Adipocyte (in vitro differentiated cells): ENCODE data around the gene MARCHF9.
"Not testable (repeated sequence)": the region's sequence is repeated elsewhere in the genome, so short reads cannot be mapped to it uniquely, and the experiment has no call there.

Experiments
- DNase-seq: peaks from one replicate; pipeline ENCODE4 v3.0.0-alpha.2; 2015; ENCODE audit warnings: low read depth
- H3K27me3 ChIP-seq: replicated peaks from 2 replicates; pipeline ENCODE4 v1.7.0; 2013; ENCODE audit warnings: mild to moderate bottlenecking, low read length, moderate library complexity; ENCODE audit not compliant: control insufficient read depth, insufficient read depth
- H3K36me3 ChIP-seq: 2 replicates; pipeline ENCODE4 v1.7.0; 2013; ENCODE audit warnings: low read length, mild to moderate bottlenecking, moderate library complexity; ENCODE audit not compliant: control insufficient read depth, insufficient read depth, severe bottlenecking
- H3K4me1 ChIP-seq: 2 replicates; pipeline ENCODE4 v1.7.0; 2013; ENCODE audit warnings: mild to moderate bottlenecking, low read length, moderate library complexity; ENCODE audit not compliant: control insufficient read depth, insufficient read depth
- H3K4me3 ChIP-seq: 2 replicates; pipeline ENCODE4 v1.7.0; 2013; ENCODE audit warnings: mild to moderate bottlenecking, low read length, moderate library complexity
- H3K9ac ChIP-seq: 2 replicates; pipeline ENCODE4 v1.7.0; 2013; ENCODE audit warnings: mild to moderate bottlenecking, low read length, moderate library complexity
- H3K9me3 ChIP-seq: 2 replicates; pipeline ENCODE4 v1.7.0; 2013; ENCODE audit warnings: mild to moderate bottlenecking, low read length, moderate library complexity; ENCODE audit not compliant: control insufficient read depth

The MARCHF9 gene, protein sequence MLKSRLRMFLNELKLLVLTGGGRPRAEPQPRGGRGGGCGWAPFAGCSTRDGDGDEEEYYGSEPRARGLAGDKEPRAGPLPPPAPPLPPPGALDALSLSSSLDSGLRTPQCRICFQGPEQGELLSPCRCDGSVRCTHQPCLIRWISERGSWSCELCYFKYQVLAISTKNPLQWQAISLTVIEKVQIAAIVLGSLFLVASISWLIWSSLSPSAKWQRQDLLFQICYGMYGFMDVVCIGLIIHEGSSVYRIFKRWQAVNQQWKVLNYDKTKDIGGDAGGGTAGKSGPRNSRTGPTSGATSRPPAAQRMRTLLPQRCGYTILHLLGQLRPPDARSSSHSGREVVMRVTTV

GRCh38 chr12:57754411-57755193 lies at the start of gene MARCHF9:
MARCHF9 (plus strand) TSS chr12:57755103; CDS start chr12:57755529, 426 bp downstream.
- Histone ChIP-seq H3K27me3 (peaks cover 11% of the 10 kb centered on the region), H3K9me3 (no peaks in the 10 kb centered on the region), H3K36me3 (peaks cover 10% of the 10 kb centered on the region), H3K4me3 (peak within 1 kb of the TSS; percentile 69), H3K9ac (no peak within 1 kb of the TSS), H3K4me1 (peaks cover 20% of the 10 kb centered on the region)
- peak; percentile 47 for DNase-seq

DNA sequence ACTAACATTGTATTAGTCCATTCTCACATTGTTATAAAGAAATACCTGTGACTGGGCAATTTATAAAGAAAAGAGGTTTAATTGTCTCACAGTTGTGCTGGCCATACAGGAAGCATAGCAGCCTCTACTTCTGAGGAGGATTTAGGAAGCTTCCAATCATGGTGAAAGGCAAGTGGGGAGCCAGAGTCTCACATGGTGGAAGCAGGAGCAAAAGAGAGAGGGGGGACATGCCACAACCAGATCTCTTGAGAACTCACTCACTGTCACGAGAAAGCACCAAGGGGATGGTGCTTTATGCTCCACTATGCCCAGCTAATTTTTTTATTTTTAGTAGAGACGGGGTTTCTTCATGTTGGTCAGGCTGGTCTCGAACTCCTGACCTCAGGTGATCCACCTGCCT lies 47.7 kb upstream of the MARCHF9 start:
- Histone ChIP-seq H3K4me3 (no peak overlapping the region), H3K36me3 (peaks cover 33% of the 10 kb centered on the region), H3K9me3 (peaks cover 5% of the 10 kb centered on the region), H3K9ac (no peak overlapping the region), H3K4me1 (no peaks in the 10 kb centered on the region), H3K27me3 (no peaks in the 10 kb centered on the region)
- DNase-seq: no peak

DNA sequence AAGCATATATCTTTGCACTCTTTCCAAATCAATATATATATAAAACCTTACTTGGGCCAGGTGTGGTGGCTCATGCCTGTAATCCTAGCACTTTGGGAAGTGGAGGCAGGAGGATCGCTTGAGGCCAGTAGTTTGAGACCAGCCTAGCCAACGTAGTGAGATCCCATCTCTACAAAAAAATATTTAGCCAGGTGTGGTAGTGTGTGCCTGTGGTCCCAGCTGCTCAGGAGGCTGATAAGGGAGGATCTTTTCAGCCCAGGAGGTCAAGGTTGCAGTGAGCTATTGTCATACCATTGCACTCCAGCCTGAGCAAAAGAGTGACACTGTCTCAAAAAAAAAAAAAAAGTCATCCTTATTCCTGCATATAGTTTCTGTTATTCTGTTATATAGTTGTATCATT lies 46.6 kb upstream of the MARCHF9 start:
- no peak overlapping the region for H3K9ac ChIP-seq
- peaks cover 31% of the 10 kb centered on the region for H3K36me3 ChIP-seq
- no peak for DNase-seq
- H3K4me3 ChIP-seq: no peak overlapping the region
- H3K27me3 ChIP-seq: no peaks in the 10 kb centered on the region
- H3K4me1 ChIP-seq: no peaks in the 10 kb centered on the region
- H3K9me3 ChIP-seq: peaks cover 5% of the 10 kb centered on the region

GRCh38 chr12:57712701-57713100 lies 42.2 kb upstream of the MARCHF9 start:
- Histone ChIP-seq H3K9me3 (peaks cover 5% of the 10 kb centered on the region), H3K4me3 (no peak overlapping the region), H3K4me1 (no peaks in the 10 kb centered on the region), H3K9ac (no peak overlapping the region), H3K27me3 (no peaks in the 10 kb centered on the region), H3K36me3 (peaks cover 29% of the 10 kb centered on the region)
- no peak for DNase-seq

GRCh38 chr12:57713209-57713608 lies 41.7 kb upstream of the MARCHF9 start:
- Histone ChIP-seq H3K4me3 (no peak overlapping the region), H3K4me1 (no peaks in the 10 kb centered on the region), H3K27me3 (no peaks in the 10 kb centered on the region), H3K9ac (no peak overlapping the region), H3K36me3 (peaks cover 34% of the 10 kb centered on the region), H3K9me3 (peaks cover 5% of the 10 kb centered on the region)
- no peak for DNase-seq

- H3K4me3 ChIP-seq, DNase-seq, H3K9me3 ChIP-seq, H3K4me1 ChIP-seq, H3K9ac ChIP-seq, H3K27me3 ChIP-seq: not testable (repeated sequence)
- peaks cover 54% of the 10 kb centered on the region for H3K36me3 ChIP-seq
Observed at GRCh38 chr12:57715036-57715748, 39.7 kb upstream of the MARCHF9 start.

GRCh38 chr12:57715786-57716185 lies 39.1 kb upstream of the MARCHF9 start:
- Histone ChIP-seq H3K4me1 (no peaks in the 10 kb centered on the region), H3K9ac (no peak overlapping the region), H3K27me3 (no peaks in the 10 kb centered on the region), H3K9me3 (peaks cover 5% of the 10 kb centered on the region), H3K4me3 (no peak overlapping the region), H3K36me3 (peaks cover 60% of the 10 kb centered on the region)
- no peak for DNase-seq

DNA sequence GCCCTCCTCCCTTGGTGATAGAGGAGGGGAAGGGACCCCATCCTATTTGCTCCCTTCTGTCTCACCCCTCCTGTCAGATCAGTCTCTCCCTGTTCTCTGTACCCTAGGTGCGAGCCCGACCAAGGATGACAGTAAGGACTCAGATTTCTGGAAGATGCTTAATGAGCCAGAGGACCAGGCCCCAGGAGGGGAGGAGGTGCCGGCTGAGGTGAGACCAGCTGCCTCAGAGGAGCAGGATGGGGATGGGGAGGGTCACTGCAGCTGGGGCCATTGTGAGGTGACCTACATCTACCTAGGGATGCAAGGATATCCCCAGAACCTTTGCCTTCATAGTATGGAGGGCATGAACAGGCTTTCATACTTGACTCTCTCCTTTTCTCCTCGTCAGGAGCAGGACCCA lies 38.6 kb upstream of the MARCHF9 start:
- Histone ChIP-seq H3K9ac (no peak overlapping the region), H3K4me3 (no peak overlapping the region), H3K4me1 (no peaks in the 10 kb centered on the region), H3K27me3 (no peaks in the 10 kb centered on the region), H3K36me3 (peaks cover 65% of the 10 kb centered on the region), H3K9me3 (peaks cover 5% of the 10 kb centered on the region)
- no peak for DNase-seq

DNA sequence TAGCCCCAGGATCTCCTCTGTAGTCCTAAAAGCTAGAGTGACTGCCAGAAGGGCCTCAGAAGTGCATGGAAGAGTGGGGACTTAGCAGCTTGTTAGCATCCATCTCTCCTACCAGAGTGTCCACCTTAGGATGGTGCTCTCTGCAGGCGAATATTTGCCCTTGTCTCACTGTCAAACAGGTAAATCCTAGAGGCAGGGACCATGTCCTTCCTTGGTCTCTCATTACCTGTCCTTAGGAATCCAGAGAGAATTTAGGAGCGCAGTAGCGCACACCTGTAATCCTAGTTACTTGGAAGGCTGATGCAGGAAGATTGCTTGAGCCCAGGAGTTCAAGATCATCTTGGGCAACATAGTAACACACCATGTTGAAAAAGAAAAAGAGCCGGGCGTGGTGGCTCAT lies 37.8 kb upstream of the MARCHF9 start:
- no peak for DNase-seq
- Histone ChIP-seq H3K9ac (no peak overlapping the region), H3K36me3 (peaks cover 67% of the 10 kb centered on the region), H3K4me1 (no peaks in the 10 kb centered on the region), H3K9me3 (peaks cover 1% of the 10 kb centered on the region), H3K27me3 (no peaks in the 10 kb centered on the region), H3K4me3 (no peak overlapping the region)

DNA sequence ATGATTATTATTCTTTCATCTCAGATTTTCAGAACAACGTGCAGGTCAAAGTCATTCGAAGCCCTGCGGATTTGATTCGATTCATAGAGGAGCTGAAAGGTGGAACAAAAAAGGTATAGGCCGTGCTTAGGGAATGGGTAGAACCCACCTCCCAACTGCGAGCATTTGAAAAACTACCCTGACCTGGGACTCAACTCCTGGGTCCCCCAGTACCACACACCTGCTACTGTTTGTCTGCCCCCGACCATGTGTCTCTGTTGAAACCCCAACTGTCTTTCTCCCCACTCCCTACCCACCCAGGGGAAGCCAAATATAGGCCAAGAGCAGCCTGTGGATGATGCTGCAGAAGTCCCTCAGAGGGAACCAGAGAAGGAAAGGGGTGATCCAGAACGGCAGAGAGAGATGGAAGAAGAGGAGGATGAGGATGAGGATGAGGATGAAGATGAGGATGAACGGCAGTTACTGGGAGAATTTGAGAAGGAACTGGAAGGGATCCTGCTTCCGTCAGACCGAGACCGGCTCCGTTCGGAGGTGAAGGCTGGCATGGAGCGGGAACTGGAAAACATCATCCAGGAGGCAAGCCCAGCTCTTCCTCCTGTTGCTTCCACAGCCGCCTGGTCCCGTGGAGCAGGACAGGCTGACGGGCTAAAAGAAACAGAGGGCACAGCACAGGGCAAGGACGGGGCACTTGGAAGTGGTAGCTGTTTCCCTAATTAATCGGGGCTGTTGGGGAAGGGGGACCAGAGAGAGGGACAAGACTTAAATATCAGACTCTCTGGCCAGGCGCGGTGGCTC lies 36.9 kb upstream of the MARCHF9 start:
- Histone ChIP-seq H3K27me3 (no peaks in the 10 kb centered on the region), H3K4me3 (no peak overlapping the region), H3K36me3 (peaks cover 63% of the 10 kb centered on the region), H3K9ac (no peak overlapping the region), H3K9me3 (no peaks in the 10 kb centered on the region), H3K4me1 (no peaks in the 10 kb centered on the region)
- DNase-seq: no peak
